Activated CD4-positive, CD25-positive, alpha-beta regulatory T cell treated with anti-CD3 and anti-CD28 coated beads, Interleukin-2, amount 50 U/mL, for 24 hours (primary cell): ENCODE results near the gene MPDZ.

Source experiments
- ATAC-seq, 2 donors: fragments of 150-1000 bp; cut with Tn5 transposase; one replicate each; pipeline ENCODE4 v1.10.0; 2021; ENCODE audit warnings: mild to moderate bottlenecking in 1 of 2, moderate library complexity in 1 of 2

Gene MPDZ

DNA sequence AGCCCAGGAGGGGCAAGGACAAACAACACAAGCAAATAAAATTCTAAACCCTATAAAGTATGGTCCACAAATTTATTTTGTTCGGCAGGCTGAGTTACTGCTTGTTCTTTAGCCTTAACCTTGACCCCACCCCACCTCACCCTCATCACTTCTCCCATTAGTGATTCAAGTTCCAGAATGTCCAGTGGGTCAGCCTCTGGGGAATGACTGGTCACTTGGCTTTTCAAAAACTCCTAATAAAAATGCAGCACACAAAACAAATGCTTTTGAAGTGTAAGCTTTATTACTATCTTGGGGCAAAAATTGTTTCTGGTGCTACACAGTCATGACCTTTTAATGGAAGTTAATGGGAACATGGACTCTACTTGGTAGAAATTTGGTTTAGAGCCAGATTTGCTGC lies 142.1 kb downstream of the MPDZ start:
- ATAC-seq = no peak

DNA sequence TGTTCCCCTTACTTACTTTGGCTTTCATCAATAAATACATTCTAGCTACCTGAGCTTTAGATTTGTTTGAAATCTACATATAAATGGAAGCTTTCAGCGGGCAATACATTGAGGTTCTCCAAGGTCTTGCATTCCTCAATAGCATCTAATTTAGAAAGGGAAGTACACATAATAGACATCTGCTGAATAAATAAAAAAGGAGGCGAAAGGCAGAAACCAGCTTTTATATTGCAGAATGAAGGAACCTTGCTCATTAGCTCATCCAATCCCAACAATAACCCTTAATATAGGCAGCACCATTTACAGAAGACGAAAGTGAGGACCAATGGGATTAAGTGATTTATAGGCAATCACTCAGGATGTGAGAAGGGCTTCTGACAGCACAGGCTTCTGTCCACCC lies 147.5 kb downstream of the MPDZ start:
- ATAC-seq = no peak

DNA sequence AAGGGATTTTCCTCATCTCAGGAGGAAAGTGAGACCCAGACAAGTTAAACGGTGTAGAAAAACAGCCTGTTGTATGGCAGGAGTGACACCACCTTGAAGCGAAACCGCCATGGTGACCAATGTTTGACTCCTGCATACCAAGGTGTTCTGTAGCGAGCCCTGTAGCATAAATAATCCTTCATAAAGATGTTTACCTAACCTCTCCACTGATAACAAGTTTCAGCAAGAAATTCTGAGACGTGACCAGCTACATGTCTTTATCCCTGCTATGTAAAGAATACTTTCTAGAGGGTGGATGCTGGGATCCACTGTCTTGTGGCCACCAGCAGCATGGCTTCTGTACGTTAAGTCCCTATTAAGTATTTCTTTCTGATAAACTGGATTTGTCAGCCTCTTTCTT lies 148.1 kb downstream of the MPDZ start:
- ATAC-seq = no peak

DNA sequence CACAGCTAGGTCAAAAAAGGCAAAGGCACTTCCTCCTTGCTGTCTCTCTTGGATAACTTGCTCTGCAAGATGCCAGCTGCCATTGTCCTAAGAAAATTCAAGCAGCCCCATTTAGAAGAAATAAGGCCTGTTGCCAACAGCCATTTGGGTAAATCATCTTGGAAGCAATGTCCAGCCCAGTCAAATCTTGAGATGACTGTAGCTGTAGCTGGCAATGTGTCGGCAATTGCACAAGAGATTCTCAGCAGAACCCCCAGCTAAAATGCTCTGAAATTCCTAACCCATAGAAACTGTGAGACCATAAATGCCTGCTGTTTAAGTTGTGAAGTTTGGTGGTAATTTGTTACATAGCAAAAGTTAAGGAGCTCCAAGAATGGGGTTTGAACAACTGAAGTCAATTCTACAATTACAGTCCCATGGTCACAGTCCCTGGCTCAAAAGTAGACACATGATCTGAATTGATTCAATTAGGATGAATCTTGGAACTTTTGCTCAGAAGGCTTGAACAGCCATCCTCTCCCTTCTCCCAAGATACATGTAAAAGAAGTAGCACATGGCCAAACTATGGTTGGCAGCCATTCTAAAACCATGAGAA lies 151.1 kb downstream of the MPDZ start:
- no peak for ATAC-seq

DNA sequence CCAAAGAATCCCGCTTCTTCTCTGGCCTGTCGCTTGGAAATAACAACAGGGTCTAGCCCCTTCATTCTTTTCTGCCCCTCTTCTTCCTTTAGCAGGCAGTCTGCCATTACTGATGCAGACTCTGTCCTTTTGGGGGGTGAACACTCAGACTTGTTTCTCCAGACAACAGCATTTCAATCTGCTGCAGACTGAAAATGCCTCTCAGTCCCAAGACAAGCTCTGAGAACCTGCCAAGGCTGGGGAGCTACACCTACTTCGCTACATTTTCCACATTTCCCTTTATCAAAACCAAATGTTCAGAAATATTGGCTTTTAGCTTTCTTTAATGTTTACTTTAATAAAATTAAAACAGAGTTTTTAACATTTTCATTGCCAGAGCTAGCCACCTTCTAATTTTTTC lies 152.4 kb downstream of the MPDZ start:
- ATAC-seq = no peak

DNA sequence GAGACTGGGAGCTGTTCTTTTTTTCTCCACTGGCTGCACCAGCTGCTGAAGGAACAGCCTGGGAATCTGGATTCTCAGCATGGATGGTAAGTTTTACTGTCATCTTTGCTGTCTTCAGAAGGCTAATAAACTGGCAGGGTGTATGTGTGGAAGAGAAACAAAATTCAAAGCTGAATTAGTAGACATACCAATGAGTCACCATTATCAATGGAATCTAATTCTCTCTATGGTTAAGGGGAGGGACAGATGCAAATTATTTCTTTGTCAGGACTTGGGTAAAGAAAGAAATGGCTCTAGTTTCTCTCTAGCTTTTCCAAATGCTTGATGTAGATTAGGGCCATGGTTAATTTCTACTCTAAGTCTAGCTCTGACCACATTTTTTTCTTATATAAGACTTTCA lies 154.2 kb downstream of the MPDZ start:
- ATAC-seq = no peak

DNA sequence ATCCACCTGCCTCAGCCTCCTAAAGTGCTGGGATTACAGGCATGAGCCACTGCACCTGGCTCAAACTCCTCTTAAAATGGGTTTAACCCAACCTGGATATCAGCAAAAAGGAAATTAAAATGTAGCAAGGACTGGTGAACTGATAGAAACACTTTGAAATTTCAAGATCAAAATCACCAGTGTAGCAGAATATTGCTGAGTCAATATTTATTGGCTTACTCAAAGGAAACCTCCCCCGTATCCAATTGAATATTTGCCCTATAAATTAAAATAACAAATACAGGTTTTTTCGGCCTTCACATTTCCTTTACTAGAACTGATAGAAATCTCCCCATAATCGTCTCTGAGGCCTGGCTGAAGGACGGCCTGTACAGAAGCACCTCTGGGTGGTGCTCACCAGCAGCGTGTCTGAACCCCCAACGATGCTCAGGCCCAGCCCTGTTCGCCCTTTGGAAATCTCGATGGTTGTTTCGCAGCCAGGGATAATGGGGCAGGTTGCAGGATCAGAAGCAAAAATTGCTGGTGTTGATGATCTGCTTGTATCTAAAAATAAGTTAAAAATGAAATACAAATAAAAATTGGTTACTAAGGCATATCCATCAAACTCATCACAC lies 156.6 kb downstream of the MPDZ start:
- no peak for ATAC-seq

DNA sequence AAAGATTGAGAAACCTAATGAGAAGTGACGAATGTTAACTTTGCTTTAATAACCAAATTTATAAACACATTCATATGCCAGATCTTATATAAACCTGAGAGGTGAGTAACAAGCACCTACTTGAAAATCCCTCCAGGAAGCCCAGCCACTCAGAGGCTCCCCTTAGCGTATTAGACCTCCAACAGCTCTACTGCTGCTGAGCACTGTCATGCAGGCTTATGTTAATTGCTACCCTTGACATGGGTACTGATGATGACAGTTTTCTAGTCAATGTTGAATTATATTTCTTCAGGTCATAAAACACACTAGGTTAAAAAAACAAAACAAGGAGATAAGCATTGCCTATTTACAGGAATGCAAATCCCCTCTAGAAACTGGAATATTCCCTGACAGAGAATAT lies 161.2 kb downstream of the MPDZ start:
- no peak for ATAC-seq

DNA sequence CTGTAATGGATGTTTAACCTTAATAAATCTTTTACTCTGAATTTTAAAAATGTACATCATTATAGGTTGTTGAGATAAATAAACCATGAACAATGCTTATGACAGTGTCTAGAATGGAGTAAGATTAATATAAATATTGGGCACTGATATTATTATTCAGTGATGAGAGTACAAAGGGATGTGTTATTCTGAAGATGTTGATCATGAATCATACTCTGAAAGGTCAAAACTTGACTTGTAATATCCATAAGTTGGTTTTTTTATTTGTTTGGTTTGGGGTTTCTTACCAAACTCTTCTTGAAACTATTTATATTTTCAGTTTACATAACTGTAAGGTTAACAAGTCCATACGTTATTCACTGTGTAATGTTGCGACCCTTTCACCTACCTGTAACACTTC lies 163.2 kb downstream of the MPDZ start:
- ATAC-seq = no peak

DNA sequence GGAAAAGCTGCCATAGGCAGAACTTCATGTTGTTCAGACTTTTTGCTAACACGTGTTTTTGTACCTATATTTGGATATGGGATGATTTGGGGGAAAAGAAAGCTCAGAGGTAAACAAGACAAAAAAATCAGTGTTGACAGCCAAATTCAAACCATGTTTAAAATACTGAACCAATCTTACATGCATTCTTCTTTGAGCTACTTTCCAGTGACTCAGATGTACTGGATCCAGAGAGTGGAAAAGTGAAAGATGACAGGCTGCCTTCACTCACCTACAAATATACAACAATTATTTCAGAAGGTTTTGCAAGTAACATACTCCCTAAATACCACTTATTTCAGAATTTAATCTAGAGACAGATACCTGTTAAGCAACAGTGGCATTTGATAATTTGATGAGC lies 165.7 kb downstream of the MPDZ start:
- ATAC-seq = no peak

DNA sequence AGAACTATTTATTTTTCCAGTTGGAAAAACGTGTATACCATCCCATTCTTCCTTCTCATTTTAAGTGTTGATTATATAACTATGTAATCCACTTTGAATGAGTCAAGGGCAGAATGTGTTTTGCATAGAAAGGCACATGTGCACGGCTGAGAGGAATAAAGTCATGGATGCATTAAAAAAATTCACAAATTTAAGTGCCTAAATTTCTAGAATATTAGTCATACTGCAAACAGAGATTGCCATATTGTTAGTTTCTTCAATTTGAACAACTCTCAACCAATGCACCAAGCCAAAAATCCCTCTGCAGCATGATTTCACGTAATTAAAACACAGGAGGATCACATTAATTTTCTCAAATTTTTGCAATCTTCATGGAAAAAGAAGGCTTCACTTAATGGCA lies 166.3 kb downstream of the MPDZ start:
- ATAC-seq = no peak

DNA sequence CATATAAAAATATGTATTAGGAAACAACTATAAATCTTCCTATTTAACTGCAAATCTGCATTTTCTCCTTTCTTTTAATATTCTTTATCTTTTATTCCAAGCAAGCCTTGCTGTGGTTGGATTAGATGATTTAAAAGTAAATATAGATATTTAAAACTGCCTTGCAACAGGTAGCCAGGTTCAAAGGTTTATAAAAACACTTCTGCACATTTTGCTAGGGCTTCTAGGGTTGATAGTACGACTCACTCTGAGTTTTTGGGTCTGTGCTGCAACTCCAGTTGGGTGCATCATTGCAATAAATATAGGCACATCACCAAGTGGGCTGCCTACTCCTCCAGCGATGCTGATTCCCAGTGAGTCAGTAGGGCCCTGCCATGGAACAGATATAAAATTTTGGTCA lies 167.7 kb downstream of the MPDZ start:
- no peak for ATAC-seq

DNA sequence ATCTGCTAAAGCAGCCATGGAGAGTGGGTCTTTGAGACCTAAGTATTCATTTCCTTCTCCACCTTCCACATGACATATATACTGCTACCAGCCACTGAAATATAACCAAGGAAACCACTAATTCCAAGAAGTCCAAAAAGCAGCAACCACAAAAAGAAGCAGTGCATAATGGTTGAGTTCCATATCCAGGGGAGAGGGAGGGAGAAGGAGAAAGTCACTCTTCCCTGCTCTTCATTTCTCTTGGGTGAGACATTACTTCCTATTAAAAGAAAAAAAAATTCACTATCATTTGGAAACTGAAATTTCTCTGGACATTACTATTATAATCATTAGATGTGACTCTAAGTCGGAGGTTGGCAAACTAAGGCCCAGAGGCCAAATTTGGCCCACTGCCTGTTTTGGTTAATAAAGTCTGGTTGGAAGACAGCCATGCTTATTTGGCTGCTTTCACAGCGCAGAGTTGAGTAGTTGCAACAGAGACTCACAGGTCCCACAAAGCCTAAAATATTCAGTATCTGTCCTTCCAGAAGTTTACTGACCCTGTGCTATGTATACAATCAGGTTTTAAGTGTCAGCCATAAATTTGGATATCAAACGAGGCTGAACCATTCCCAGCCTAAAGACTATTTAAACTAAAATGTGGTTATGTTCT lies 168.6 kb downstream of the MPDZ start:
- ATAC-seq = no peak

DNA sequence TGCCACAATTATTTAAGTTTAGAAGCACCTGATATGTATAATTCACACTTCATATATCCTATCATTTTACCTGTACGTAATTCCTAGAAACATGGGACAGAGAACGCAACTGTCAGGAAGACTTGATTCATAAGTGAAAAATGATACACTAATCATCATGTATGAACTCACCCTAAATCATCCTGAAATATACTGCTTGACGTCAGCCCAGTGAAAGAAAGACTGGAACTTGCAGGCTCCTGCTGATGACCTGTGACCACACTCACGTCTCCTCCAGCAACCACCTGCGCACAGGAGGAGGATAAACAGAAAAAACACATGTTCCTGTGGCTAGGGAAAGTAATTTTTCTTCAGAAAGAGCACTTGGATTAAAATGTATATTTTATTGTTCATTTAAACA lies 169.7 kb downstream of the MPDZ start:
- no peak for ATAC-seq

DNA sequence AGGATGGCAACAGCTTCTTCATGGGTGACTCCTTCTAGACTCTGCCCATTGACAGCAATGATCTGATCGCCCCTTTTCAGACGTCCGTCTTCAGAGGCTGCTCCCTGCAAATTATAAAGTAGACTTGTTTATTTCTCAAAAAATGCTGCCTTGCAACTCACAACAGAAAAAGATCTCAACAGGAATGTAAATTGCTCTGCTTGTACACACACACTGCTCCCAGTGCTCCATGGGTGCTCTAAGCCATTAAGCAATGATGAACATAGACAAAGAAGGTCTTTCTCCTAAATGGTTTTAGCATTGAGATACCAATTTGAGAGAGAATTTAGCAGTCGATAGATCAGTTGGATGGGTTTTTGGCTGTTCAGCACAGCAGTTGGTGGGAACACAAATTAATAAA lies 172.5 kb downstream of the MPDZ start:
- no peak for ATAC-seq

DNA sequence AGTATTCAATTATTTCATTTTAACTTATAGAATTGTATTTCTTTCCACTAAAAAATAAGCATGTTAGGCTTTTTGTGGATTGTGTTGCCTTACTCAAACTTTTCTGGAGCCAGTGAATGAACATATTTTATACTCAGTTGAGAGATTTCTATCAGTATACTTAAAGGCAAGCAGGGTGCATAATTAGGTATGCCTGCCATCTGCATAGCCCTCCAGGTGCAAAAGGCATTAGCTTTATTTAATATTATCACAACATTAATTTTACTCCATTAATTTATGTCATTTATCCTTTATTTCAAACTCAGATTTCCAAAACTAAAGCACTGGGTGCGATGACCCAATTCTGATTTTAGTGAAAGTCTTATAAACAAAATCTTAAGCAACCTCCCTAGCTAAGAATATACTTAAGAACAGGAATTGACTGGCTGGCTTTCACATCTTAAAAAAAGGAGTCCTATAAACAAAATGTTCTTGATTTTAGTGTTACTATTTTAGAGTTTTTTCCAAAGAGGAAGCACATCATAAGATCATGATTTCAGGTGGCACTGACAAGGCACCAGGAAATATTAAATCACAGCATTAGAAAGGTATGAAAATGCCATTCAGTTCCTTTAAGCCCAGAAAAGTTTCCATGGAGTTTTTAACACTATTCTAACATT lies 178.4 kb downstream of the MPDZ start:
- no peak for ATAC-seq

DNA sequence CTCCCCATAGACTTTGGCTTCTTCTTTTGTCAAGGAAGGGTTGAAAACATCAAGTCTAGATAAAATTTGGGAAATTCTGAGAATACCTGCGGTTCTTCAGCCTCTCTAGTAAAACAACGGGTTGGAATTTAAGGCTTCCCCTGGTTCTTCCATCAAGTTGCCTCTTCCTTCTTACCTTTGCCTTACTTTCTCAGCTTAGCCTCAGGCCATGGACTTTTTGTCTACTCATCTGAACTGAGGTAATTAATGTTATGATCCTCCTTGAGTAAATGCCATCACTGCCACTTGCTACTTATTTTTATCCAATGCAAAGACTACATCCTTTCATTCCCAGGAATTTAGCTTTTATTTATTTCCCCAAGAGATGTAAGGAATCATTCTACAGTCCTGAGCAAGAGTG lies 184.4 kb downstream of the MPDZ start:
- ATAC-seq = no peak

DNA sequence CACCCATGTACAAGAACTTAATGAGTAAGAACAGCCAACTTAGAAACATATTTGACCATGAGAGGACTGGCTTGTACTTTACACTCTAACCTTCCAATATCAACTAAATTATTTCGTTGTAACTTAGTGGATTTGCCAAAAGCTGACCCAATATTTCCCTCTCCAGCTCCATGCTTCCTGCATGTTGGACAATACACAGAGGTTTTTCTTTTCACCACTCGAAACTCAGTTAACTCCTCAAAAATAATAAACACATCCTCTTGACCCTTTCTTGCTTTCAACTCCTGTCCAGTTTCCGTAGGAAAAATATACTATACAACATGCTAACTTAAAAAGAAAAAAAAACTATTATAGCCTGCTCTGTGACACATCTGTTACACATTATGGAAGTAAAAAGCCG lies 188.9 kb downstream of the MPDZ start:
- ATAC-seq = no peak

DNA sequence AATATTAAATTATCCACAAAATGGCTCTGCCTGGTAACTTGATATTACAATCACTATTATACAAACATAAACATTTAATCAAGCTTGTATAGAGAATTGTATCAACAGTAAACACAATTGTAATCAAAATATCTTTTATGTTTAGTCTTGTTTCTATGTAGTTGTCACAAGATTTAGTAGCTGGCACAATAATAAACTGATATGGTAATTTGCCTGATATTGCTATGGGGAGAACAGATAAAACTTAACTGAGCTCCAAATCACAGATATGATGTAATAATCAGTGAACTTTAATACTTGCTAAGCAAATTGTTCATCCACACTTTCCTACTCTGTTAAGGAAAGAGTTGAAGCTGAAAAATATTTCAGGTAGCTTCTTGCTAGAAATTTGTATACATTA lies 189.8 kb downstream of the MPDZ start:
- no peak for ATAC-seq

DNA sequence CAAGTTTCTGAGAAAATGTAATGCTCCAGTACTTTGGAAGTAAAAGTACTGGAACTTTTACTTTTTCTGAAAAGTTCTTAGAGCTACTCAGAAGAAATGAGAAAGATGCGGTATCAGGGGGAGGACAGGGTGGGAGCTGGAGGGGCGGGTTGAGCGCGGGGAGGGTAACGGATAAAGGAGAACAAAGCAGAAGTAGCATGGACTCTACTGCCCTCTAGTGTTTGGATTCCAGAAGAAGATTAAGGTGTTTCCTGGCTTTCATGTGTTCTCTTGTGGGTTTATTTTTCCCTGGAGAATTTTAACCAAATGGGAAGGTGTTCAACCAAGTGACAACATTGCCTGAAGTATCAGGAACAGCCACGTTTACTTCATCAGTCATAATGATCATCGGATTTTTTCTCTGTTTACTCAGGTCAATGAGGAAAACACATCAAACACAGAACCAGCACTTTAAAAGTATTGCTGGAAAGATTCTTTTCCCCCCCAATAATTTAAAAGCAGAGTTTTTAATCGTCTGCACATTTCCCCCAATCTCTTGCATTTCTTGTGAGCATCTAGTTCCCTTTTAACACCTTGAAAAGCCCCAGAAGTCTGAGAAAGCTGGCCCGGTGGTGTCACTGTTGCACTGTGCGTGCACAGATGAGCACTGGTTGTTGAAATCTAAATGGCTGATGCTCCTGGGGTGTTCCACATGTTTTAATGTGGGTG lies 190.6 kb downstream of the MPDZ start:
- no peak for ATAC-seq

DNA sequence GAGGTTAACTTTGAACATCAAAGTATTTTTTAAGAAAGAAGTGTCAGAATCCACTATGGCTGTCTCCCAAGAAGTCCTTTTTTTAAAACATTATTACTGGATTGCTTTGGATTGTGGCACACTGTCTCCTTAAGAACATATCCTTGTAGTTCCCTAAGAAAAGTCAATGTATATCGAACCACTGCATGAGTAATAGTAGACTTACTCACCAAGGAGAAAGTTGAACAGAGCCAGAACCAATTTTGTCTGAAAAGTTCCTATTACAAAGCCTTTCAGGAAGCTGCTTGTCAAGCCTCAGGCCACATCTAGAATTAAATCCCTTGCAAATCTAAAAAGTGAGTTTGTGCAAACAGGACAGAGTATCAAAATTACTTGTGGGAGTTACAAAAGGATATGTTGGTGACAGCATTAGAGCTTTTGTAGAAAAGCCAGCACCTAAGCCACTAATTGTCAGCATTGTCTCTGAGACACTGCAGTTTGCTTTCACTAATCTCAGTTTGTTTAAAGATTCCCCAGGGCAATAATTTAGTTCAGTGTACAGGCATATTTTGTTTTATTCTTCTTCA lies 195.4 kb downstream of the MPDZ start:
- no peak for ATAC-seq

DNA sequence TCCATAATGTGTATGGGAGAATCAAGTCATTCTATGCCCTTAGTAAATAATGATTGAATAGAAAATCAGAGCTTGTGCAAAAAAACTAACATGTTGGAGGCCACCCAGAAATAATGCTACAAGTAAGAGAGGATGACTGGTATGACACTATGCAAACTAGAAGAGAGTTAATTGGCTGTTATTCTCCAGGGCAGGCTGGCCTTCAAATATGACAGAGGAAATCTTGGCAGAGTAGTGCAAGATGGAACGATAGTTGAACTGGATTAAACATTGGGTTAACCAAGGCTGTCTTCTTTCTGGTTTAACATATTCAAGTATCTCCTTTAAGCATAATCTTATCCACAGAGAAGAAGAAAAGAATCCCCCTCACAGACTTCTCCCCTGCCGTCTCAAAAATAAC lies 196.1 kb downstream of the MPDZ start:
- no peak for ATAC-seq

DNA sequence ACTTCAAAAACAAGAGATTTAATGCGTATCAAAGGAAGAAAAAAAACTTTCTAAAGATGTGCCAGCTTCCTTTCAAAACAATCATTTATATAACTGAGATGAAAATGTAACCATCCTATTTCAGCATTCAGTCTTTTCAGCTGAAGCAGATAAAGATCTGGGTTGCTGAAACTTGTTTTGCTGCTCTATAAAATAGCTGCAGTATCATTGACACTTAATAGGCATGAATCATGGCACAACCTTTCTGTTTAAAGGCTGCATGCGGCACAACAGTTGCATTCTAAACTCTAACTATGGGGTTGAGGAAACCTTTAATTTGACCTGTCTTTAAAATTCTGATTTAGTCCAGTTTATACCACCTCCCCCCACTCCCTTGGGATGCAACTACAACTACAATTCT lies 196.7 kb downstream of the MPDZ start:
- ATAC-seq = no peak
